ENCODE data around the gene KLHL24.
"Not testable (repeated sequence)": the region's sequence is repeated elsewhere in the genome, so short reads cannot be mapped to it uniquely, and the experiment has no call there.

The KLHL24 gene

DNA sequence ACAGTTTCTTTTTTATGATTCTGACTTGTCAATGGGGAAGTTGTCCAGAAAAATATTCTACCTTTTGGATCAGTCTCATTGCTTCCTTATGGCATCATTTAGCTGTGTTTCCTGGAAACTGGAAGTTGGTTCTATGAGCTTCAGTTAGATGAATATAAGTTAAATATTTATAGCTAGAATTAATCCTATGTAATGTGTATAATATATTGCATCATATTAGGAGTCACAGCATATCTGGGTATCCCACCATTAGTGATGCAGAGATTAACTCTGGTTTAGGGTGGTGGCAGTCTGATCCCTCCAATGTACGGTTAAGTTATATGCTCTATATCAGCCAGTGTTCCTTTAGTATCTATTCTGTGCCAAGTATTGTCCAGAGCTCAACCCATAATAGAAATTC is 19.3 kb downstream of the KLHL24 start:
- no peak overlapping the region for H3K27ac ChIP-seq
- TF ChIP-seq ZFX (IDR thresholded peaks at IDR 0.05; ENCODE audit: borderline replicate concordance) (no peak), CTCF (IDR thresholded peaks at IDR 0.05) (no peak)

- H3K27ac ChIP-seq: no peak overlapping the region
These were observed 26.7 kb downstream of the KLHL24 start for GRCh38 chr3:183662099-183662498.

GRCh38 chr3:183664913-183665381 is 29.5 kb downstream of the KLHL24 start:
- no peak overlapping the region for H3K27ac ChIP-seq
- TF ChIP-seq CTCF (IDR thresholded peaks at IDR 0.05): no peak
- no peak for TF ChIP-seq ZFX (IDR thresholded peaks at IDR 0.05; ENCODE audit: borderline replicate concordance)

More at GRCh38 chr3:183662099-183662498, 26.7 kb downstream of the KLHL24 start:
- TF ChIP-seq ZFX (IDR thresholded peaks at IDR 0.05; ENCODE audit: borderline replicate concordance) (no peak), CTCF (IDR thresholded peaks at IDR 0.05) (no peak)

DNA sequence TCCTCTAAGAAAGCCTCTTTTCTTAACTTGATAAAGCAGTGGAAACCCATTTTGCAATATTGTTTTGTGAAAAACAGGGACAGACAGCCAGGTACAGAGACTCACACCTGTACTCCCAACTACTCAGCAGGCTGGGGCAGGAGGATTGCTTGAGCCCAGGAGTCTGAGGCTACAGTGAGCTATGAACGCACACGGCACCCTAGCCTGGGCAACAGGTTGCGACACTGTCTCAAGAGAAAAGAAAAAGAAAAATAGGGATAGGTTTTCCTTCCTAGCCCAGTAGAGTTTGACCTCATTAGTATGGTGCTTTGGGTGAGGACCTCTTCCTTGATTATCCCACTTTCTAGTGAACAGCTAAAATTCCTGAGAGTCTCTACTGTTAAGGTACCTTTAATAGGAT is 44.6 kb downstream of the KLHL24 start:
- no peak overlapping the region for H3K27ac ChIP-seq
- TF ChIP-seq CTCF (IDR thresholded peaks at IDR 0.05): no peak
- TF ChIP-seq ZFX (IDR thresholded peaks at IDR 0.05; ENCODE audit: borderline replicate concordance): no peak

- TF ChIP-seq CTCF (IDR thresholded peaks at IDR 0.05) (no peak), ZFX (IDR thresholded peaks at IDR 0.05; ENCODE audit: borderline replicate concordance) (no peak)
These were observed 52.3 kb downstream of the KLHL24 start for GRCh38 chr3:183687705-183688104.

DNA sequence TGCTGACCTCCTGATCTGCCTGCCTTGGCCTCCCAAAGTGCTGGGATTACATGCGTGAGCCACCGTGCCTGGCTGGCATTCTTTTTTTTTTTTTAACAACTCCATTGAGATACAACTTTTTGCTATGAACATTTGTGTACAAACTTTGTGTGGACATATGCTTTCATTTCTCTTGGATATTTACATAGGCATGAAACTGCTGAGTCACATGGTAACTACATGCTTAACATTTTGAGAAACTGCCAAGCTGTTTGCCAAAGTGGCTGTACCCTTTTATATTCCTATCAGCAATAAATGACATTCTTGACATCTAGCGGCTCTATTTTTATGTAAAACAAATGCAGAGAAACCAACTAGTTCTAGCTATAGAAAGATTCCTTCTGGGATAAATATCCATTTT is 53.5 kb downstream of the KLHL24 start:
- no peak overlapping the region for H3K27ac ChIP-seq
- TF ChIP-seq ZFX (IDR thresholded peaks at IDR 0.05; ENCODE audit: borderline replicate concordance) (no peak), CTCF (IDR thresholded peaks at IDR 0.05) (no peak)

More at GRCh38 chr3:183687705-183688104, 52.3 kb downstream of the KLHL24 start:
- H3K27ac ChIP-seq: no peak overlapping the region

DNA sequence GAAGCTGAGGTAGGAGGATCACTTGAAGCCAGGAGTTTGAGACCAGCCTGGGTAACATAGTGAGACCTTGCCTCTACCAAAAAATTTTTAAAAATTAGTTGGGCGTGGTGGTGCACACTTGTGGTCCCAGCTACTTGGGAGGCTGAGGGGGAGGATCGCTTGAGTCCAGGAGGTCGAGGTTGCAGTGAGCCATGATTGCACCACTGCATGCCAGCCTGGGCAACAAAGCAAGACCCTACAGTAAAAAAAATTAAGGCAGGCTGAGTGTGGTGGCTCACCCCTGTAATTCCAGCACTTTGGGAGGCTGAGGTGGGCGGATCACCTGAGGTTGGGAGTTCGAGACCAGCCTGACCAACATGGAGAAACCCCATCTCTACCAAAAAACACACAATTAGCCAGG is 54.2 kb downstream of the KLHL24 start:
- not testable (repeated sequence) for H3K27ac ChIP-seq

GRCh38 chr3:183690402-183690995 is 55.1 kb downstream of the KLHL24 start:
- no peak overlapping the region for H3K27ac ChIP-seq
- TF ChIP-seq ZFX (IDR thresholded peaks at IDR 0.05; ENCODE audit: borderline replicate concordance) (no peak), CTCF (IDR thresholded peaks at IDR 0.05) (no peak)
